ENCODE data around the gene KRTAP19-5. TPM values are rescaled to one million over a fixed set of nuclear protein-coding genes. Genes with fewer than 3 reads are reported as not detected.
A peak's percentile ranks its signal among the peaks of the same experiment; 100 is the strongest.
"Not testable (repeated sequence)": the region's sequence is repeated elsewhere in the genome, so short reads cannot be mapped to it uniquely, and the experiment has no call there.

The KRTAP19-5 gene
- total RNA-seq, result not detected

GRCh38 chr21:30502041-30502440, at the start of gene KRTAP19-5:
TSS of gene KRTAP19-5 (minus strand) at chr21:30502141. CDS start at chr21:30502090, 51 bp downstream.
- no peak for ATAC-seq
- no peak for DNase-seq (ENCODE audit: low spot score)

- ATAC-seq (no peak), DNase-seq (ENCODE audit: low spot score) (no peak)
Observed at GRCh38 chr21:30541764-30542163, 39.8 kb upstream of the KRTAP19-5 start, which contains the start of gene KRTAP19-6. TSS of gene KRTAP19-6 (minus strand) at chr21:30541864. CDS start at chr21:30541833, 31 bp downstream.

- ATAC-seq (no peak), DNase-seq (ENCODE audit: low spot score) (no peak)
Observed at GRCh38 chr21:30518876-30519275, 16.9 kb upstream of the KRTAP19-5 start.

GRCh38 chr21:30515681-30516080, 13.7 kb upstream of the KRTAP19-5 start:
- ATAC-seq (no peak), DNase-seq (ENCODE audit: low spot score) (no peak)

- DNase-seq (ENCODE audit: low spot score); ATAC-seq: not testable (repeated sequence)
Observed at GRCh38 chr21:30505621-30506205, 3.8 kb upstream of the KRTAP19-5 start.

GRCh38 chr21:30497065-30497464, 4.9 kb downstream of the KRTAP19-5 start, which contains the start of gene KRTAP19-4:
TSS of gene KRTAP19-4 (minus strand) at chr21:30497165. CDS start at chr21:30497110, 55 bp downstream.
- ATAC-seq, result no peak

GRCh38 chr21:30491963-30492428, 9.9 kb downstream of the KRTAP19-5 start, which contains the start of gene KRTAP19-3:
TSS of gene KRTAP19-3 (minus strand) at chr21:30492013. CDS start at chr21:30491957, 56 bp downstream.
- ATAC-seq, result no peak

More at GRCh38 chr21:30497065-30497464, 4.9 kb downstream of the KRTAP19-5 start, which contains the start of gene KRTAP19-4:
- no peak for DNase-seq (ENCODE audit: low spot score)

GRCh38 chr21:30487336-30487735, 14.6 kb downstream of the KRTAP19-5 start, which contains the start of gene KRTAP19-2:
TSS of gene KRTAP19-2 (minus strand) at chr21:30487436. CDS start at chr21:30487348, 88 bp downstream.
- no peak for ATAC-seq
- no peak for DNase-seq (ENCODE audit: low spot score)

More at GRCh38 chr21:30491963-30492428, 9.9 kb downstream of the KRTAP19-5 start, which contains the start of gene KRTAP19-3:
- DNase-seq (ENCODE audit: low spot score), result no peak

GRCh38 chr21:30486180-30486579, 15.8 kb downstream of the KRTAP19-5 start:
- DNase-seq (ENCODE audit: low spot score) (no peak), ATAC-seq (no peak)

GRCh38 chr21:30482130-30482529, 19.8 kb downstream of the KRTAP19-5 start:
- DNase-seq (ENCODE audit: low spot score), result no peak
- no peak for ATAC-seq

GRCh38 chr21:30480145-30480544, 21.8 kb downstream of the KRTAP19-5 start, which contains the start of gene KRTAP19-1:
TSS of gene KRTAP19-1 (minus strand) at chr21:30480367. CDS start at chr21:30480317, 50 bp downstream.
- DNase-seq (ENCODE audit: low spot score) (no peak), ATAC-seq (no peak)

GRCh38 chr21:30479259-30479658, 22.7 kb downstream of the KRTAP19-5 start:
- no peak for ATAC-seq
- no peak for DNase-seq (ENCODE audit: low spot score)

- ATAC-seq, result no peak
Observed at GRCh38 chr21:30478004-30478403, 23.9 kb downstream of the KRTAP19-5 start.

GRCh38 chr21:30468900-30469714, 32.8 kb downstream of the KRTAP19-5 start:
- ATAC-seq (no peak), DNase-seq (ENCODE audit: low spot score) (no peak)

More at GRCh38 chr21:30478004-30478403, 23.9 kb downstream of the KRTAP19-5 start:
- no peak for DNase-seq (ENCODE audit: low spot score)

- DNase-seq (ENCODE audit: low spot score) (no peak), ATAC-seq (peak; percentile 26)
Observed at GRCh38 chr21:30463713-30464112, 38.2 kb downstream of the KRTAP19-5 start.

Other genes starting within 250 kb of the KRTAP19-5 start
- gene KRTAP24-1, start 219.2 kb downstream of the KRTAP19-5 start, total RNA-seq, result not detected
- not detected for gene KRTAP25-1, start 212.6 kb downstream of the KRTAP19-5 start, total RNA-seq
- gene KRTAP26-1, start 181.8 kb downstream of the KRTAP19-5 start, total RNA-seq, result not detected
- not detected for gene KRTAP27-1, start 164.4 kb downstream of the KRTAP19-5 start, total RNA-seq
- gene KRTAP23-1, start 153.5 kb downstream of the KRTAP19-5 start, total RNA-seq, result not detected
- not detected for gene KRTAP13-2, start 129.9 kb downstream of the KRTAP19-5 start, total RNA-seq
- gene KRTAP13-1, start 106.1 kb downstream of the KRTAP19-5 start, total RNA-seq, result not detected
- gene KRTAP13-3, start 76.2 kb downstream of the KRTAP19-5 start, total RNA-seq, result not detected
- gene KRTAP13-4, start 71.9 kb downstream of the KRTAP19-5 start, total RNA-seq, result not detected
- not detected for gene KRTAP15-1, start 61.9 kb downstream of the KRTAP19-5 start, total RNA-seq
- not detected for gene KRTAP19-1, start 21.8 kb downstream of the KRTAP19-5 start, total RNA-seq
- gene KRTAP19-2, start 14.7 kb downstream of the KRTAP19-5 start, total RNA-seq, result not detected
- not detected for gene KRTAP19-3, start 10.1 kb downstream of the KRTAP19-5 start, total RNA-seq
- gene KRTAP19-4, start 5.0 kb downstream of the KRTAP19-5 start, total RNA-seq, result not detected
- gene KRTAP19-6, start 39.7 kb upstream of the KRTAP19-5 start, total RNA-seq, result not detected
- not detected for gene KRTAP19-7, start 59.2 kb upstream of the KRTAP19-5 start, total RNA-seq
- not detected for gene KRTAP22-2, start 88.3 kb upstream of the KRTAP19-5 start, total RNA-seq
- gene KRTAP6-3, start 90.3 kb upstream of the KRTAP19-5 start, total RNA-seq, result not detected
- gene KRTAP6-2, start 96.8 kb upstream of the KRTAP19-5 start, total RNA-seq, result not detected
- gene KRTAP22-1, start 98.9 kb upstream of the KRTAP19-5 start, total RNA-seq, result not detected
- not detected for gene KRTAP6-1, start 111.8 kb upstream of the KRTAP19-5 start, total RNA-seq
- not detected for gene KRTAP20-1, start 114.3 kb upstream of the KRTAP19-5 start, total RNA-seq
- gene KRTAP20-4, start 118.5 kb upstream of the KRTAP19-5 start, total RNA-seq, result not detected
- not detected for gene KRTAP20-2, start 133.1 kb upstream of the KRTAP19-5 start, total RNA-seq
- gene KRTAP20-3, start 140.7 kb upstream of the KRTAP19-5 start, total RNA-seq, result not detected
- not detected for gene KRTAP21-3, start 216.6 kb upstream of the KRTAP19-5 start, total RNA-seq
- gene KRTAP21-2, start 245.1 kb upstream of the KRTAP19-5 start, total RNA-seq, result not detected